ENCODE data around the gene SYT7. TPM values are rescaled to one million over a fixed set of nuclear protein-coding genes. Genes with fewer than 3 reads are reported as not detected.

Gene SYT7
- total RNA-seq, 1 donor from 2014 or later = 1.8 TPM

GRCh38 chr11:61611309-61611708 lies 30.4 kb upstream of the SYT7 start:
- DNase-seq (ENCODE audit: low spot score in 2 of 2) = no peak
- intact Hi-C loops (cut with DNase I) = no loop called here
- Histone ChIP-seq H3K27ac (no peak overlapping the region), H3K9me3 (no peaks in the 10 kb centered on the region), H3K36me3 (no peaks in the 10 kb centered on the region), H3K4me1 (no peaks in the 10 kb centered on the region), H3K27me3 (no peaks in the 10 kb centered on the region), H3K4me3 (no peak overlapping the region)
- TF ChIP-seq CTCF (IDR thresholded peaks at IDR 0.05) = no peak

- Histone ChIP-seq H3K36me3 (no peaks in the 10 kb centered on the region), H3K9me3 (no peaks in the 10 kb centered on the region), H3K27me3 (no peaks in the 10 kb centered on the region), H3K27ac (no peak overlapping the region), H3K4me1 (no peaks in the 10 kb centered on the region), H3K4me3 (no peak overlapping the region)
- intact Hi-C loops (cut with DNase I) = no loop called here
- no peak for TF ChIP-seq CTCF (IDR thresholded peaks at IDR 0.05)
- no peak for DNase-seq (ENCODE audit: low spot score in 2 of 2)
These were observed 30.0 kb upstream of the SYT7 start for GRCh38 chr11:61610905-61611304.

- intact Hi-C loops (cut with DNase I) = no loop called here
- TF ChIP-seq CTCF (IDR thresholded peaks at IDR 0.05) = no peak
- no peaks in the 10 kb centered on the region for H3K4me1 ChIP-seq
- no peak overlapping the region for H3K27ac ChIP-seq
- H3K36me3 ChIP-seq = no peaks in the 10 kb centered on the region
- H3K4me3 ChIP-seq = no peak overlapping the region
- DNase-seq (ENCODE audit: low spot score in 2 of 2) = no peak
- H3K9me3 ChIP-seq = no peaks in the 10 kb centered on the region
- no peaks in the 10 kb centered on the region for H3K27me3 ChIP-seq
These were observed 29.1 kb upstream of the SYT7 start for GRCh38 chr11:61609980-61610366.

- Histone ChIP-seq H3K36me3 (no peaks in the 10 kb centered on the region), H3K4me3 (no peak overlapping the region), H3K4me1 (no peaks in the 10 kb centered on the region), H3K9me3 (no peaks in the 10 kb centered on the region), H3K27me3 (no peaks in the 10 kb centered on the region), H3K27ac (no peak overlapping the region)
- no peak for TF ChIP-seq CTCF (IDR thresholded peaks at IDR 0.05)
- intact Hi-C loops (cut with DNase I) = no loop called here
- DNase-seq (ENCODE audit: low spot score in 2 of 2) = no peak
These were observed 28.4 kb upstream of the SYT7 start for GRCh38 chr11:61609000-61609979.

- Histone ChIP-seq H3K27ac (no peak overlapping the region), H3K36me3 (no peaks in the 10 kb centered on the region), H3K9me3 (no peaks in the 10 kb centered on the region), H3K4me1 (peaks cover 0 to 3% of the 10 kb centered on the region in 2 donors), H3K27me3 (no peaks in the 10 kb centered on the region), H3K4me3 (no peak overlapping the region)
- TF ChIP-seq CTCF (IDR thresholded peaks at IDR 0.05) = no peak
- intact Hi-C loops (cut with DNase I) = no loop called here
- DNase-seq (ENCODE audit: low spot score in 2 of 2) = no peak
These were observed 27.2 kb upstream of the SYT7 start for GRCh38 chr11:61607920-61608599.

Data from ascending aorta (tissue), 2 donors.